Activated CD4-positive, alpha-beta T cell treated with anti-CD3 and anti-CD28 coated beads for 1 hour (primary cell): Measurements from ENCODE around the gene ABRACL.
"Not testable (repeated sequence)": the region's sequence is repeated elsewhere in the genome, so short reads cannot be mapped to it uniquely, and the experiment has no call there.

Experiments
- DNase-seq: peaks from one replicate; pipeline ENCODE4 v3.0.0-alpha.2; 2020

ABRACL gene

DNA sequence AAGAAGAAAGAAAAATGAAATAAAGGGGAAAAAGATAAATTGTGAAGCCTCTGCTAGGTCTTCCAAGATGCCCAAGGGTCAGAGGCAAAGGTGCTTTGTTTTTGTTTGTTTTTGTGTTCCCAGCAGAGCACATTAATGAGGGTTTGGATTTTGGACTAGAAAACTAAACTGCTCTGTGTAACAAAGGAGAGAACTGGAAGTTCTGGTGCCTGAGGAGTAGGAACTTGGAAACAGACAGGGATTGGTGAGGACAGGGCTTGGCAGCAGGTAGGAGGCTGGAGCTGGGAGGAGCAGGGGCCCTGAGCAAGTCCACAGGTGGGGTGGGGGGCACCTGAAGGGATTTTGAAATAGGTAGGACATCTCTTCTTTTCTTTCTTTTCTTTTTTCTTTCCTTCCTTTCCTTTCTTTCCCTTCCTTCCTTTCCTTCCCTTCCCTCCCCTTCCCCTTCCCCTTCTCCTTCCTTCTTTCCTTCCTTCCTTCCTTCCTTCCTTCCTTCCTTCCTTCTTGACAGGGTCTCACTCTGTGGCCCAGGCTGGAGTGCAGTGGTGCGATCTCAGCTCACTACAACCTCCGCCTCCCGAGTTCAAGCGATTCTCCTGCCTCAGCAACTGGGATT, 15.3 kb upstream of the ABRACL start:
- DNase-seq: no peak

DNA sequence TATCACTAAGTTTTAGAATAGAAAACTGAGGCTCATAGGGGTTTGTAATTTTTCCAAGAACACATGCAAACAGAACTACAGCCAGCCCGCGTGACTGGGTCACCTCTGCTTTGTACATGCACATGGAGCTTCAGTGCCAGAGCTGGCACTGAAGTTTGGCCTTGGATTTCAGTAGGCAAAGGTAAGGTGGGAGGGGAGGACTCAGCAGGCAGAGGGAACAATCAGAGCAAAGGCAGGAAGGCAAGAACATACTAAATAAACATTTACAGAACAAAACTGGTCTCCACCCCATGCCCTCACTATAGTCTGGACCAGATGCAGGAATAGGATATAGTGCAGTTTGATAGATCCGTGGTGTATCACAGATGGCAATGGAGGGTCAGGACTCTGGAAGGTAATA, 13.6 kb upstream of the ABRACL start:
- no peak for DNase-seq

DNA sequence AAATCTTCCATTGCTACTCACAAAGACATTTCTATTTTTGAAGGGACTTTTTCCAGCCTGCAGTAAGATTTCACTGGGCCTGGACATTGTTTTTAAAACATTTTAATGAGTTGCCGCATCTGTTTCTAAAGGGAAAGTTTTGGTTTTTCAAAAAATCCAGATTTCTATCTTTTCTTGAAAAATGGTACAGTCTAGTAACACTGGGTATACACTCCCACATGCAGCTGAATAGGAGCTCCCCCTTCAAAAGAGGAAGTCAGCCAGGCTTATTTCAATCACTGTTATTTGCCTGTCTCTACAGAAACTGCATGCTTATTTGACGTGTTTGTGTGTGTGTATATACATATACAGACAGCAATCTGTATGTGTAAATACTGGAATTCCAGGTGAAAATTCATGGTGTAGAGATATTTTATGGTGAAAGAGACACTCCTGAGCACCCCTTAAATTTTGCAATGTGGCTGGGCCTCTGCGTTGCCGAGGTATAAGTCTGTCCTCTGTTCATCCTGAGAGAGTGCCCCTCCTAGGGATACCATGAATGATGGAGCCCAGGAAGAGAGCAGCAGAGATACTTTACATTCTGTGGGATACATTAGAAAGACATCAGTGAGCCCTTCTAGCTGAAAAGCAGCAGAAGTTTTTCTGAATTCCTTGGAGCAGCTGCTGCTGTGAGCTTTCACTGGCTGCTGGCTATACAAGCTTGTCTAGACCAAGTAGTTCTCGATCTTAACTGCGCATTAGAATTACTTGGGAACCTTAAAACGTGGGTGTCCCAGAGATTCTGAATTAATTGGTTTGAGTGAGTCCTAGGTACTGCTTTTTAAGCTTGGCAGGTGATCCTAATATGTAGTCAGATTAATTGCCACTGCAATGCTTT, 12.0 kb upstream of the ABRACL start:
- no peak for DNase-seq

DNA sequence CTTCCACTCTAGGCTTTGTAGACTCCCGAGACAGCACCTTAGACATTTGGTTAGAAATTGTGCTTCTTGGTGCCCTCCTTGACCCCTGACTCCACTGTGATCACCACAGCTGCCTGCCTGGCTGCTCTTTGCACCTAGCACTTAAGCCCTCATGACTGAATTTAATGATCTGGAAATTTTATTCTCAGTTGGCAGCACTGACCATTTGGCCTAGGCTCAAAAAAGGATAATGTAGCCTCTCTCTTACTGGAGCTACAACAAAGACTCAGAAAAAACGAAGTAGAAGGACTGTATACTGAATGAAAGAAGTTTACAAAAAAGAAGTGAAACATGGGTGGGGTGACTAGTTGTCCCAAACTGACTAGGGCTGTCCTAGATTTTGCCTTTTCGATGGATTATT, 11.3 kb upstream of the ABRACL start:
- no peak for DNase-seq

DNA sequence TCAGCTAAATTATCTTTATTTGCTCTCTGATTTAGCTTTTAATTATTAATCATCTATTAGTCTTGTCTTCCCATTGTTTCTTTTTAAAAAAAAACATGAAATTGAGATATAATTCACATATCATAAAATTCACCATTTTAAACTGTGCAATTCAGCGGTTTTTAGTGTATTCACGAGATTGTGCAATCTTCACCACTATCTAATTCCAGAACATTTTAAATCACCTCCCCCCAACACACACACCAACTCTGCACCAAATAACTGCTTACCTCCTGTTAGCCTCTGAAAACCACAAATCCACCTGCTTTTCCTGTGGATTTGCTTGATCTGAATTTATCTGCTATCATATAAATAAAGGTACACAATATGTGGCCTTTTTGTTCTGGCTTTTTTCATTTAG, 8.8 kb upstream of the ABRACL start:
- no peak for DNase-seq

DNA sequence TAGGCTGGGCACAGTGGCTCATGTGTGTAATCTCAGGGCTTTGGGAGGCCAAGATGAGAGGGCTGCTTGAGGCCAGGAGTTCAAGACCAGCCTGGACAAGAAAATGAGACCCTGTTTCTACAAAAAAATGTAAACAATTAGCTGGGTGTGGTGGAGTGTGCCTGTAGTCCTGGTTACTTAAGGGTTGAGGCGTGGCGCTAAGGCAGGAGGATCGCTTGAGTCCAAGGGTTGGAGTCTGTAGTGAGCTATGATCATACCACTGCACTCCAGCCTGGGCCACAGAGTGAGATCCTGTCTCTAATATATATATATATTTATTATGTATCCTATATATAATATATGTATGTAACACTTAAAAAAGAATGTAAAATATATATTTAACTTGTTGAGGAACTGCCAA, 7.9 kb upstream of the ABRACL start:
- no peak for DNase-seq

DNA sequence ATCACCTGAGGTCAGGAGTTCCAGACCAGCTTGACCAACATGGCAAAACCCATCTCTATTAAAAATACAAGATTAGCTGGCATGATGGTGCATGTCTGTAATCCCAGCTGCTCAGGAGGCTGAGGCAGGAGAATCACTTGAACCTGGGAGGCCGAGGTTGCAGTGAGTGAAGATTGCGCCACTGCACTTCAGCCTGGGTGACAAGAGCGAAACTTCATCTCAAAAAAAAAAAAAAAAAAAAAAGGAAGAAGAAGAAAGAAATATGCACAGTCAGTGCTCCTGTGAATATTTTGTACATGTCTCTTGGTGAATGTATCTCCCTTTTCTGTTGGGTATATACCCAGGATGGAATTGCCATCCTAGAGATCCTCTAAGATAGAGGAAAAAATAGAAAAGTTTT, 3.1 kb upstream of the ABRACL start:
- not testable (repeated sequence) for DNase-seq

DNA sequence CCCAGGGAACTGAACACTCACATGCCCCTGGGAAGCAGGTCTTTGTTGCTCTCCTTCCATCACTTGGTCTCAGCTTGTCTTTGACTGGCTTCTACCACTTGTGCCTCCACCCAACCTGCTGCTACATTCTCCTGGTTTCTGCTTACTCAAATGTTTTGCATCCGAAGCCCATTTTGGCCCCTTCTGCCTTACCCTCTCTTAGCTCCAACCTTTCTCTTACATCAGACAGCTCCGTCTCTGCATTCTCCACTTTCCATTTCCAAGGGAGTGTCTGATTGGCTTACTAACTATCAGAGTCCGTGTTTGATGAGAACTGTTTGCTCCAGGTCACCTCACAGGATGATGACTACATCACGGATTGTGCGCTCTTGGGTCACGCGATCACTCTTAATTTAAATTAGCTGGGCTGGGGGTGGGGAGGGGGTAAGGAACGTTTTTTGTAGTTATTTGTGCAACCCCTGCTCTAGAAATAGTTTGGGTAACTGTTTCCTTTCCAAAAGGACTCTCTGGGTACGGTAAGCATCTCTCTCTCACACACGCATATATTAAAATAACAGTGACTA, 844 bp upstream of the ABRACL start:
- no peak for DNase-seq

DNA sequence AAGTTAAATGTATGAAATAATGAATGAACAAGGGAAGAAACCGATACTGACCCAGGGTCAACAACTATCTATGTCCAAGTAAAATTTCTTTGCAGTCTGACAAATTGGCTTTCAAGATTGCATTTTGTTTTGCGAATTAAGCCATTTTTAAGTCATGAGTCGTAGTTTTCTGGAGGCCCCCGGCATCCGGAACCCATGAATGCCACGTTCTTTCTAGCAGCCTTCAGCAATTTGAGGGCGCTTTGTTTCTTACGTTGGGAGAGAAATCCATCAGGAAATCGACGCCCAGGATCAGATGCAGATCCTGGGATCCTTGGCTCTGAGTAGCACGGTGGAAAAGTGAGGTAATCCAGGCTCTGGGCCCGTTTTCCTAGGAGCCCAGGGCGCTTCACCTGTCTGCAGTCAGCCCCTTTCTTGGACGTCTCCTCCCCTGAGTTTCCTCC, 309 bp upstream of the ABRACL start:
- DNase-seq: no peak

DNA sequence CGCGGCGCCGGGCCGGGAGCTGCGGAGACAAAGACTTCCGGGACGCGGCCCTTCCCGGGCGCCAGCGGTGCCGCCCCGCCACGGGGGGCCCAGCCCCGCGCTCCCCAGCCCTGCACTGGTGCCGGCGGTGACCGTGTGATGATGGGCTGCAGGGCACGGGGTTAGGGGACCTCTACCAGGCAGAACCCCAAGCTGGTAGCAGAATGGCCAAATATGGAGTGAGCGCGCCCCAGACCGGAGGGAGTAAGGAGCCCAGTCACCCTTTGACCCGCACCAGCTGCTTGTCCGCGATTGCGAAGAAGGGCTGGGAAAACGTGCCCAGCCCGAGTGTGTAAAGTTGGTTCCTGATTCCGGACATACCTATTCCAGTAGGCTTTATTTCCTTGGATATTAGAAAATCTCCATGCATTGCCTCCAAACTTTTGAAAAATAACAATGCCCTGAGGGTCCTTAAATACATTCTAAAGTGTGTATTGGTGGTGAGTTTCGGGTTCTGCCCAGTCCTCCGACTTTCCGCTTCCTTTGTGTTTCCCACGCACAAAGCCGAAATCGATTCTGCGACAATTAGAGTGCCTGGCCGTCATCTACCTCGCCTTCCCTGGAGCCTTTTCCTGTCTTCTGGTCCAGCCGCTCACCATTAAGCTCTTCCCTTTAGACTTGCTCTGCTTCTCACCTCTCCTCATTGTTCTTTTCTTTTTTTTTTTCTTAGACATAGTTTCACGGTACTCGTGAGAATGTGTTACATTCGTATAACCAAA, 1.1 kb downstream of the ABRACL start:
- DNase-seq: no peak

DNA sequence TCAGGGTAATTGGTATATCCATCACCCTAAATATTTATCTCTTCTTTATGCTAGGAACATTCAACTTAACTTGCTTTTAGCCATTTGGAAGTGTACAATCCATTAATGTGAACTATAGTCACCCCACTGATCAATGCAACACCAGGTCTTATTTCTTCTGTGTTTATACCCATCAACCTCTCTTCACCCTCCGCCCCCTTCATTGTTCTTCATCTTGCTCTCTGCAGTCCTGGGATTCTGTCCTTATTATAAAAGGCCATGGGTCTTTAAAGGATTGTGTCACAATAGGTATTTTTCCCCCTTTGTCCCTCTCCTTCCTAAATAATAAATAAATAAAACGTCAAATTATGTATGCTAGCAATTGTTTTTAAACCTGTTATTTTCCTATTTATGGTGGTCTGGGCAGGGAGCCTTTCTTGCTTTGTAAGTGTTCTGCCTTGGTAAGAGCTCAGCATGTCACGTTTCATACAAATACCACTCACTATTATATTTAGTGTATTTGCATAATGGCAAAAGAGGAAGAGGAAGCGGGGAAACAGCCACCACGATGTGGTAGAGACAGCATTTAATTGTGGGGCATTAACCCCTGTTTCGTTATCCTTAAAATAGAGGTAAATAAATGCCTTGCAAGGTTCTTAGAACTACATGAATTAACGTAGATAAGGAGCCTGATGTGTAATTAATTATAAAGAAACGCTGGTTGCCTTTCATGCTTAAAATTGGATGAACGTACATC, 1.9 kb downstream of the ABRACL start:
- DNase-seq: no peak

DNA sequence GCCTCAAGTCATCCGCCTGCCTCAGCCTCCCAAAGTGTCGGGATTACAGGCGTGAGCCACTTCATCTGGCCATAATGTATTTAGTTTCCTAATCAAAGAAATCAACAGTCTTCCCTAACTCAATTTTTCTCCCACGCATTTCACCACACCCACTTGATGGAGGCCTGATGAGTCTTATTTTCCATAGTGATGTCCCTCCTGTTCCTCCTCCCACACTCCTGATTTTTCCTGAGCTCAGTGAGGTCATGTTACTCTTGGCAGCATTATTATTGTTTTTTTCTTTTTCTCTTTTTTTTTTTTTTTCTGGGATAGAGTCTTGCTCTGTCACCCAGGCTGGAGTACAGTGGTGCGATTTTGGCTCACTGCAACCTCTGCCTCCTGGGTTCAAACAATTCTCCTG, 8.9 kb downstream of the ABRACL start:
- DNase-seq: no peak

DNA sequence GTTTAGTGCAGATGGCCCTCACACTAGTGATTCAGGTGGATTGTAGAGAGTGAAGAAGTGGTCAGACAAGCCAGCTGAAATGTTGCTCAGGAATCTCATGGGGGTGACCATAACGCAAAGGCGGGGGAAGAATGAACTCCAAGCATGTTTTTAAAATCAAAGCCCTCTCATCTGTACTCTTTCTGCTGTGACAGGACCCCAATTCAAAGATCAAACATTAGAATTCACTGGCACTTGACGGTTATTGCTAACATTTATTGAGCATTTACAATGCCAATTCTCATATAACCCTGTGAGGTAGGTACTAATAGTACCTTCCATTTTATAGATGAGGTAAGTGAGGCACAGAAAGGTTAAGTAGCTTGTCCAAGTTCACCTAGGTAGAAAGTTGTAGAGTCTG, 15.7 kb downstream of the ABRACL start:
- DNase-seq: no peak

DNA sequence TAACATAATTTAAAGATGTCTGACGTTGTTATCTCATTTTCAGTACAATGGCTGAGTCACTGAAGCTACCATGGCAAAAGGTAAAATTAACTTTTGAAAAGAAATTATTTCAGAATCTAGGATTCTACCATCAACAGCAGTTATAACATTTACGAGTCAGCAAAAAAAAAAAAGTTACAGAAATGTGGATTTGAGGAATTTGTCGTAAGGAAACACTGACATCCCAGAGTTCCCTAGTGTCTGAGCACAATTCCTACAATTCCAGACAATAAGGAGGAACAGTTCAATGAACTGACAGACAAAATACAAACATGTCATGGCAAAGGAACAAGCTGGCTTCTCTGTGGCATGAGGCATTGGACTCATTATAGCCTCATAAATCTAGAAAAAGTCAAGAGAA, 19.1 kb downstream of the ABRACL start:
- DNase-seq: no peak

DNA sequence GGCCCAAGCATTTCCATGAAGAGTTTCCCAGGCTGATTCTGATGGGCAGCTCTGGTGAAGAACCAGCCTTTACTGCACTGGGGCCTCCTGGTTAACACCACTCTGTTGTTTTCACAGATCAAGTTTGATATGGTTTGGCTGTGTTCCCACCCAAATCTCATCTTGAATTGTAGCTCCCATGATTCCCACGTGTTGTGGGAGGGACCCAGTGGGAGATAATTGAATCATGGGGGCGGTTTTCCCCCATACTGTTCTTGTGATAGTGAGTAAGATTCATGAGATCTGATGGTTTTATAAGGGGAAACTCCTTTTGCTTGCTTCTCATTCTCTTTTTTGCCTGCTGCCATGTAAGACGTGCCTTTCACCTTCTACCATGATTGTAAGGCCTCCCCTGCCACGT, 20.4 kb downstream of the ABRACL start:
- DNase-seq: not testable (repeated sequence)

DNA sequence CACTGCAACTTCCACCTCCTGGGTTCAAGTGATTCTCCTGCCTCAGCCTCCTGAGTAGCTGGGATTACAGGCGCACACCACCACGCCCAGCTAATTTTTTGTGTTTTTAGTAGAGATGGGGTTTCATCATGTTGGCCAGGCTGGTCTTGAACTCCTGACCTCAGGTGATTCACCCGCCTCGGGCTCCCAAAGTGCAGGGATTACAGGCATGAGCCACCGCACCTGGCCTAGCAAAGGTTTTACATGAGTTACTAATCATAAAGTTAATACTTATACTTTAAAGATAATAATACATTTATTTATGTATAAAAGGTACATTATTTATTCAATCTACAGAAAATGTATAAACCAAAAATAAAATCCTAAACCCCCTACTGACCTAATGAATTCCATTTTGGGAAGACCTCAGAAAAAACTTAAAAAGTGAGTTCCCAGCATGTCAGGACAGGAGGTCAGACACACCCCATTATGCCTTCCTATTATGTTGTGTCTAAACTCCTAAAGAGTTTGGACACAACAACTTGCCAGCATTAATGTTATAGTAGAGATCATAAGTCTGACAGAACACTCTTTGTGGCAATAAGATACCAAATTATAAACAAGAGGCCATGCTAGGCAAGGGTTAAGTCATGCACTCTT, 21.7 kb downstream of the ABRACL start:
- not testable (repeated sequence) for DNase-seq

DNA sequence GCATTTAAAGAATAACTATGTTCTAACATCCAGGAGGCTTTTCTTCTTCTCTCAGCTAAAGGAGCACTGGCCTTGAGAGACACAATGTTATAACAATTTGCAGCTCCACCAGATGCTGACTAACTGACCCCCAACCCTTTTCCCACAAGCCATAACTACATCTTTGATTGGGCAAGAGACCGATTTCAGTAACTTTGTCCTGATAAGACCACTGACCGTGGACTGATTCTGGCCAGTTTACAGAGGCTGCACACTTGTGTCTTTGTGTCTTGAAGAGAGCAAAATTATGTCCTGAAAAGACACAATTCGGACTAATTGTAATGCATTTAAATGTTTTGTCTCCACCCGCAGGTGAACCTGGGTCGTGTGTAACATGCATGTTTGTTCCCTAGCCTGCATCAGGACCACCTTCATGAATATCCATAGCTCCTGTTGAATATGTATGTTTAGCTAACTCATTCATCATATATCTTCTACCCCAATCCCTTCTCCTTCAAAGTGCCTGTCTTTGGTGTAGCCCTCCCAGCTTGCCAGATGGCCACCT, 22.3 kb downstream of the ABRACL start:
- DNase-seq: no peak

DNA sequence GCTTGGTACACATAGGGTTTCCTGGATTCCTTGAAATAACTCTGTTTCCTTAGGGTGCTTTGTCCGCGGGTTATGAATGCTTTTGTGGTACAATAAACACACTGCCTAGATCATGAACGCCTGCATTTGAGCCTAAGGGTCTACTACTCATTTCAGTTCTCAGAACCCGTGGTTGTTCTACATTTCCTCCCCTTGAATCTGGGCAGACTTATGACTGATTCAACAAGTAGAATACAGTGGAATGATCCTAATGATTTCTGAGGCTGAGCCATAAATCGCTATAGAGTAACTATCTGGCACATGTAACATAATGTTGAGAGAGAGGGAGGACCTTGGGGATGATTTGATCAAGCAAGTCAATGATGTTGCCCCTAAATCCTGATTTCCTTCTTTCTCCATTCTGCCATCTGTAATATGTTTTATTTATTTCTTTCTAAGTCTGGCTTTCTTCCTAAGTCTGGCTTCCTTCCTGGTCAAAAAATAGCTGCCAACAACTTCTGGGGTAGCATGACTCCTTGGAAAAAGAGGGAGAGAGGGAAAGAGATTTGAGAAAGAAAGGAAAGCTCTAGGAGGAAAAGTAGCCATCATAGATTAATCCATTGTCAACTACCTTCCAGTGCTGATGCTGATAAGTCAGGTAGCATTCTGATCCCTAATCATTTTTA, 23.0 kb downstream of the ABRACL start:
- DNase-seq: no peak

DNA sequence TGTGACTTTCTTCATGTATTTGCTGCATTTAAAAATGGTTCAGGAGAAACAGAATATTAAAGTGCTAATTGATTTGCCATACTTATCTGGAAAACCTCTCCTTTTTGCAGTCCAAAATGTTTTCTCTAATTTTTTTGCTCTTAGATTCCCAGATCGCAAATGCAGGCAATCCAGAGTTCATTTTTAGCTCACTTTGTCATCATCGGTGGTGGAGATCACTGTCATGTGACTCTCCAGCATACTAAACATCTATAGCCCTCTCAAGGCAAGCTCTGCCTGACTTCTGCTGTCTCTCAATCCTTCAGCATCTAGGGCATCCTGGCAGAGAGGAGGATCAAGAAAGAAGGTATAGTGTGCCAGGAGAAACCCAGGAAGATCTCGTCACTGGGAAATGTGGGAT, 24.8 kb downstream of the ABRACL start:
- DNase-seq: no peak

DNA sequence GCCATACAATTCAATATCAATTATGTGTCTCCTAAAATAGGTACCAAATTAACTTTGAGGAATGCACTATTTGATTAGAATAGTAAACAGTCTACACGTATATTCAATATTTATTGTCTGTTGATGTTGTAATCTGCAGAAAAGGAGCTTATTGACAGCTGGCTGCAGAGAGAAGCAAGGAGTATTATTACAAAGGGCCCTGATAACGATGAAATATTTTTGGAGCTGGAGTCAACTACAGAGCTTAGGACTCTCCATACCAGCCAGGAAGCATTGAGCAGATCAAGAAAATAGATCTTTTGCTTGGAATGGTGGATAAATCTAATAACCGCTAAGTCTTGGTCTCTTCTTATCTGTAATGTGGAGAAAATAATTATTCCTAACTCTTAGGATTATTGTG, 25.5 kb downstream of the ABRACL start:
- no peak for DNase-seq

DNA sequence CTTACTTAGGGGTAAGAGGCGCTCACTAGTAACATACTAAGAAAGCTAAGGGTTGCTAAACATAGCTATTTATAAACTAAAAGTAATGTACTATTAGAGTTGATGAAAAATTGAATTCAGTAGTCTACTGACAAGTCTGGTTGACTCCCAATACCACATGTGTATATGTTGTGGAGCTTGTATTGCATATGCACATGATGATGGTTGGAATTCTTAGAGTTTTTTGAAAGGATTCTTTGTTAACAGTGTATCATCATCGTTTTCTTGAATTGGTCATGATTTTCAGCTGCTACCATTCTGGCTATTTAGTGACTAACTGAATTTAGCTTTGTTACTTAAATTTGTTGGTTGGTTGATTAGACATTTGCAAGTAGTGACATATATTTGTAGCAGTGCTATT, 27.2 kb downstream of the ABRACL start:
- no peak for DNase-seq
